Ammon's horn (tissue), 1 donor: ENCODE data around the gene SMARCAD1.
"Not testable (repeated sequence)": the region's sequence is repeated elsewhere in the genome, so short reads cannot be mapped to it uniquely, and the experiment has no call there.

Source experiments
- DNase-seq: peaks from one replicate; pipeline ENCODE4 v3.0.0-alpha.2; 2016; ENCODE audit warnings: low spot score

SMARCAD1 gene

GRCh38 chr4:94293981-94294380 lies 86.3 kb downstream of the SMARCAD1 start:
- not testable (repeated sequence) for DNase-seq

DNA sequence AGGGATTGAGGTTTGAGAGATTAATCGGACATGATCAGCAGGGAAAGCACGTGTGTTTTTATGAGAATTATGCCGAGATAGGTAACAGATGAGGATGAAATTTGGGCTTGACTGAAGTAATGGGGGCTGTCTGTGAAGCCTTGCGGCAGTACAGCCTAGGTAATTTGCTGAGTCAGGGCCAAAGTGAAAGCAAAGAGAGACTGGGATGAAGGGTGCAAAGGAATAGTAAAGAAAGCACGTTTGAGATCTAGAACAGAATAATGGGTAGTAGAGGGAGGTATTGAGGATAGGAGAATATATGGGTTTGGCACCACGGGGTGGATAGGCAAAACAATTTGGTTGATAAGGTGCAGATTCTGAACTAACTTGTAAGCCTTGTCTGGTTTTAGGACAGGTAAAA lies 87.8 kb downstream of the SMARCAD1 start:
- DNase-seq: not testable (repeated sequence)

DNA sequence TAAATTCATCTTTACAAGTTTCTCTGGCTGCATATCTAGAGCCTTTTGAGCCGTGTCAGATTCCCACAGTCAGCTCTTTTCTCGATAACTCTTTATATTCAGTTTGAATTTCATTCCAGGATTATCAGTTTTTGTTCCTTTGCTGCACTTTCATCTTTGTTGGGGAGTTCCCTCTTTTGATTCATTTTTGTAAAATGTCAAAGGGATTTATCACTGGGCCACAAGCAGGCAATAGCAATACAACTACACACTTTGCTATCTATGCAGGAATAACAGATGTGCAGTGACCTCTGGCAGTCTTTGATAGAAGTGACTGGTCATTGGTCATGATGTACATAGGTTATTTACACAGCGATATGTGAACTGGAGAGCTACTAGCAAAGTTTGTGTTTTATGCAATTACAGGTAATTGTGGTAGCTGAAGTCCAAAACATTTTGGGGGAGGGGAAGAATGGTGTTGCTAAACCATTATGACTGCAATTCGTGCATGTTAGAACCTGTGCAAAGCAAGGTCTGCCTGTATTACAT lies 91.1 kb downstream of the SMARCAD1 start:
- DNase-seq: no peak

- no peak for DNase-seq
Measured at GRCh38 chr4:94302191-94302590, 94.5 kb downstream of the SMARCAD1 start.

- DNase-seq: peak; percentile 43
Measured at GRCh38 chr4:94304365-94304971, 96.8 kb downstream of the SMARCAD1 start.

- DNase-seq: no peak
Measured at GRCh38 chr4:94305466-94306225, 98.0 kb downstream of the SMARCAD1 start.

DNA sequence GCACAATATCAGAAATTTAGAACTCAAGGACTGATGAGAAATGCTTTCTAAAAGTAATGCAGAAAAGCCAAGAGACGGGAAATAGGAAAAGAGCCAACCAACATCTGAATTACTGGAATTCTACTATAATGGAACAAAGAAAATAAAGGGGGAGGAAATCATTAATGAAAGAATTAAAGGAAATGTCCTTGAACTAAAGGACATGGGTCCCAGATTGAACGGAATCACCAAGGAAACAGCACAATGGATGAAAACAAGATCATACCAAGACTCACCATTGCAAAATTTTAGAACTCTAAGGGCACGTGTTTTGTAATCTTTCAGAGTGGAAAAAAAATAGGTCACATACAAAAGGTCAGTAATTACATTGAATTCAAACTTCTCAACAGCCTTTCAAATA lies 99.0 kb downstream of the SMARCAD1 start:
- DNase-seq: no peak

- no peak for DNase-seq
Measured at GRCh38 chr4:94307231-94307871, 99.7 kb downstream of the SMARCAD1 start.

- not testable (repeated sequence) for DNase-seq
Measured at GRCh38 chr4:94319927-94320326, 112.3 kb downstream of the SMARCAD1 start.

- DNase-seq: no peak
Measured at GRCh38 chr4:94325835-94326234, 118.2 kb downstream of the SMARCAD1 start.

- DNase-seq: no peak
Measured at GRCh38 chr4:94329933-94330332, 122.3 kb downstream of the SMARCAD1 start.

GRCh38 chr4:94332983-94333590 lies 125.4 kb downstream of the SMARCAD1 start:
- DNase-seq: no peak

- no peak for DNase-seq
Measured at GRCh38 chr4:94333866-94334265, 126.2 kb downstream of the SMARCAD1 start.

DNA sequence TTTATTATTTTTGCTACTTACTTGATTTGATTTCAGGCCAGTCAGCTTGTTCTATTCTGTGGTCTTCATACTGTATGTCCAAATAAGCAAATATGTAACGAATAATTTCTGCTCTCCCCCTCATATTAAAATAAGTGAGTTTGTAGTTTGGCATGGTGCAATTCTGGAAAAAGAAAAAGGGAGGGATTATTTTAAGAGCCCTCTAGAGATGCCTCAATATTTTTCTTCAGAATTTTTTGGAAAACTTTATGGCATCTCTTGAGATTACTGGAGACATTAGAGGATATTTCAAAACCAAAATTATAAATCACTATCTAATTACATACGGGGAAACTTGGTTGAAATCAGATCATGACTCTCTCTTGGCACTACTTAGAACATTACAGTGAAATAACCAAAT lies 126.8 kb downstream of the SMARCAD1 start:
- no peak for DNase-seq

GRCh38 chr4:94334962-94335361 lies 127.3 kb downstream of the SMARCAD1 start:
- DNase-seq: no peak

DNA sequence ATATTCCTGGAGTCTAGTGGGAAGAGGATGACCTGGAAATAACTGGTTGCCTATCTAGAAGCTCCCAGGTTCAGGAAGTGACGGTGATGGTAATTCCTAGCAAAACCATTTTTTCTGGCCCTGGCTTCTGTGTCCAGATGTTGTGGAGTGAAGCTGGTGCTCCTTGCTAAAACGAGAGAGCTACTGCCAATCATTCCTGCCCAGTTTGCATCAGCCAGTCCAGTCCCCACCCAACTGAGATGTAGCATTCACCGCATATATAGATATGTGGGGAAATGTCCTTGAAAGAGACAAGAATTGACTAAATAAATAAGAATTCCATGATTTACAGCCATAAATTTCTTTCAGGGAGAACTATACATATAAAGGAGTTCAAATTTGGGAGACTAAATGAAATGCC lies 128.6 kb downstream of the SMARCAD1 start:
- DNase-seq: no peak

- DNase-seq: not testable (repeated sequence)
Measured at GRCh38 chr4:94336791-94337190, 129.1 kb downstream of the SMARCAD1 start.

DNA sequence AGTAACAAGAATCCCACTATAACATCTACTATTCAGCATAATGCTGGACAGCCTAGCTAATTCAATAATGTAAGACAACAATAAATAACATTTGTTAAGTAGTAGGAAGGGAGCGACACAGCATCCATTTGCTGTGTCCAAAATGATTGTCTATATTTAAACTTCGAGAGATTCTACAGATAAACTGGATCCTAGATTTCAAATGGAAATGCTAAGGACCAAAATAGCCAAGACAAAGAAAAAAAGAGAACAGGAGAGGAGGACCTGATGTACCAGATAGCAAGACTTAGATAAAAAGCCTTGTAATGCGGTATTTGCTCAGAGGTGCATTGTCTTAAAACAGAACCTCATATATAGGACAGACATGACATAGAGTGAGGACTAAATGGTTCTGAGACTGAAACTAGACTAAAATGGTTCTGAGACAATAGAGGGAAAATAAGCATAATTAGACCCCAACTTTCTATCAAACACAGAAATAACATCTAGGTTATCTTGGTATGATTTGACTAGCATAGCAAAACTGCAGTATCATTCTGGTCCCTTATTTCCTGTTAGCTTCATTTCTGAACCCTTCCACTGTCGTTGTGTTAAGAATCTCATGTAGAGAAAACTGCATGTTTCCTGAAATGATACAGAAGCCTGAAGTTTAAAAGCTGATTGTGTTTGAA lies 131.2 kb downstream of the SMARCAD1 start:
- DNase-seq: no peak

DNA sequence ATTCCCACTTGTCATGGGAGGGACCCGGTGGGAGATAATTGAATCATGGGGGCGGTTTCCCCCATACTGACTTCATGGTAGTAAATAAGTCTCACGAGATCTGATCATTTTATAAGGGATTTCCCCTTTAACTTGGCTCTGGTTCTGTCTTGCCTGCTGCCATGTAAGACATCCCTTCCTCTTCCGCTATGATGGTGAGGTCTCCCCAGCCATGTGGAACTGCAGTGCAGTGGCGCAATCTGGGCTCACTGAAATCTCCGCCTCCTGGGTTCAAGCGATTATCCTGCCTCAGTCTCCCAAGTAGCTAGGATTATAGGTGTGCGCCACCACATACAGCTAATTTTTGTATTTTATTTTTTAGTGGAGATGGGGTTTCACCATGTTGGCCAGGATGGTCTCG lies 132.1 kb downstream of the SMARCAD1 start:
- peak; percentile 21 for DNase-seq
